GM23338 (cell line): ENCODE measurements around the gene TXNDC12. TPM values are rescaled to one million over a fixed set of nuclear protein-coding genes. Genes with fewer than 3 reads are reported as not detected.
A peak's percentile ranks its signal among the peaks of the same experiment; 100 is the strongest.

ENCODE experiments used
- ATAC-seq: fragments of 200-7000 bp; cut with Tn5 transposase; 3 replicates; pipeline ENCODE4 v1.9.1; 2020
- DNase-seq: peaks from one replicate; pipeline ENCODE4 v3.0.0-alpha.2; 2015; ENCODE audit warnings: low spot score
- H2AFZ ChIP-seq: fragments of 200-600 bp; sonication (generic); 2 replicates; pipeline ENCODE4 v1.8.0; 2016; ENCODE audit warnings: antibody characterized with exemption, mild to moderate bottlenecking, moderate library complexity
- H3F3A ChIP-seq: fragments of 200-600 bp; sonication (generic); replicated peaks from 2 replicates; pipeline ENCODE4 v1.8.0; 2017; ENCODE audit warnings: antibody characterized with exemption, mixed run types, low read depth
- H3K27ac ChIP-seq: fragments of 200-600 bp; sonication (generic); 2 replicates; pipeline ENCODE4 v1.6.1; 2016; ENCODE audit warnings: low read depth
- H3K27me3 ChIP-seq: fragments of 200-600 bp; sonication (generic); 2 replicates; pipeline ENCODE4 v1.8.0; 2016; ENCODE audit warnings: mild to moderate bottlenecking, mixed run types, moderate library complexity; ENCODE audit not compliant: insufficient read depth
- H3K36me3 ChIP-seq: fragments of 200-600 bp; sonication (generic); 2 replicates; pipeline ENCODE4 v1.8.0; 2016; ENCODE audit warnings: mild to moderate bottlenecking; ENCODE audit not compliant: insufficient read depth
- H3K4me1 ChIP-seq: fragments of 200-600 bp; sonication (generic); 2 replicates; pipeline ENCODE4 v1.8.0; 2016; ENCODE audit warnings: mild to moderate bottlenecking, moderate library complexity; ENCODE audit not compliant: insufficient read depth
- H3K4me2 ChIP-seq: fragments of 200-600 bp; sonication (generic); 2 replicates; pipeline ENCODE4 v1.7.1; 2017; ENCODE audit warnings: mixed run types
- H3K4me3 ChIP-seq: fragments of 200-600 bp; sonication (generic); 2 replicates; pipeline ENCODE4 v1.6.1; 2016; ENCODE audit warnings: mixed run types
- H3K79me2 ChIP-seq: fragments of 200-600 bp; sonication (generic); replicated peaks from 2 replicates; pipeline ENCODE4 v1.8.0; 2017; ENCODE audit warnings: mild to moderate bottlenecking; ENCODE audit not compliant: insufficient read depth
- H3K9me2 ChIP-seq: fragments of 200-600 bp; sonication (generic); 2 replicates; pipeline ENCODE4 v1.8.0; 2017; ENCODE audit not compliant: insufficient read depth
- H4K20me1 ChIP-seq: fragments of 200-600 bp; sonication (generic); replicated peaks from 2 replicates; pipeline ENCODE4 v1.8.0; 2017; ENCODE audit warnings: mild to moderate bottlenecking; ENCODE audit not compliant: insufficient read depth
- H3K27ac Mint-ChIP-seq: 2 replicates; pipeline ENCODE4 v1.8.0; 2020; ENCODE audit warnings: inconsistent platforms, mild to moderate bottlenecking, moderate library complexity, mixed read lengths
- H3K27me3 Mint-ChIP-seq: 3 replicates; pipeline ENCODE4 v1.8.0; 2022; ENCODE audit warnings: low read depth, mild to moderate bottlenecking, moderate library complexity, mixed read lengths, inconsistent platforms; ENCODE audit not compliant: insufficient read depth, poor library complexity
- H3K36me3 Mint-ChIP-seq: 3 replicates; pipeline ENCODE4 v1.8.0; 2021; ENCODE audit warnings: low read depth, mild to moderate bottlenecking, inconsistent platforms, moderate library complexity, mixed read lengths
- H3K4me1 Mint-ChIP-seq: 3 replicates; pipeline ENCODE4 v1.8.0; 2020; ENCODE audit warnings: mild to moderate bottlenecking, inconsistent platforms, mixed read lengths
- H3K4me3 Mint-ChIP-seq: 3 replicates; pipeline ENCODE4 v1.8.0; 2021; ENCODE audit warnings: moderate library complexity, mild to moderate bottlenecking, inconsistent platforms, mixed read lengths
- H3K9me3 Mint-ChIP-seq: 3 replicates; pipeline ENCODE4 v1.8.0; 2020; ENCODE audit warnings: moderate library complexity, mild to moderate bottlenecking, inconsistent platforms, mixed read lengths
- CREB1 ChIP-seq: fragments of 250-450 bp; sonication (Bioruptor Pico); IDR thresholded peaks from 2 replicates; pipeline ENCODE4 v1.5.0; 2020; ENCODE audit warnings: low read depth, mild to moderate bottlenecking, moderate library complexity
- ETS1 ChIP-seq: IDR thresholded peaks from 2 replicates; pipeline ENCODE4 v1.6.1; 2016; ENCODE audit warnings: antibody characterized with exemption
- EZH2 ChIP-seq: fragments of 200-600 bp; sonication (generic); IDR thresholded peaks from one replicate; pipeline ENCODE4 v1.8.0; 2017; ENCODE audit warnings: antibody characterized with exemption, mild to moderate bottlenecking, low read depth; ENCODE audit not compliant: unreplicated experiment
- EZH2phosphoT487 ChIP-seq: fragments of 200-600 bp; sonication (generic); IDR thresholded peaks from one replicate; pipeline ENCODE4 v1.8.1; 2018; ENCODE audit warnings: antibody characterized with exemption; ENCODE audit not compliant: unreplicated experiment
- JUNB ChIP-seq: IDR thresholded peaks from one replicate; pipeline ENCODE4 v1.6.1; 2016; ENCODE audit warnings: antibody characterized with exemption; ENCODE audit not compliant: unreplicated experiment
- NANOG ChIP-seq: IDR thresholded peaks from 2 replicates; pipeline ENCODE4 v1.6.1; 2016; ENCODE audit warnings: antibody characterized with exemption, borderline replicate concordance
- POLR2AphosphoS5 ChIP-seq: IDR thresholded peaks from 2 replicates; pipeline ENCODE4 v1.6.1; 2016; ENCODE audit warnings: antibody characterized with exemption, low read depth
- REST ChIP-seq: IDR thresholded peaks from one replicate; pipeline ENCODE4 v1.6.1; 2018; ENCODE audit warnings: antibody characterized with exemption; ENCODE audit not compliant: unreplicated experiment
- STAT1 ChIP-seq: IDR thresholded peaks from one replicate; pipeline ENCODE4 v1.6.1; 2016; ENCODE audit warnings: antibody characterized with exemption; ENCODE audit not compliant: unreplicated experiment
- ZNF114 ChIP-seq: fragments of 250-450 bp; sonication (Bioruptor Pico); IDR thresholded peaks from 2 replicates; pipeline ENCODE4 v1.5.0; 2020; ENCODE audit warnings: mild to moderate bottlenecking, moderate library complexity
- ZNF331 ChIP-seq: fragments of 250-450 bp; sonication (Bioruptor Pico); IDR thresholded peaks from 2 replicates; pipeline ENCODE4 v1.5.0; 2020; ENCODE audit warnings: low read depth, mild to moderate bottlenecking, moderate library complexity
- polyA plus RNA-seq: library from polyadenylated mRNA; unstranded; fragments of >200 nt; fragmentation: Nextera tagmentation; extraction: Ambion mirVana; gene quantifications from 2 replicates; pipeline ENCODE4 v1.2.1, GENCODE V29; 2016
- total RNA-seq: library from RNA; depleted of rRNA; stranded (reverse); fragments of >200 nt; shearing (Covaris generic); gene quantifications from 2 replicates; pipeline ENCODE4 v1.2.3, GENCODE V29; 2014
- TF ChIP-seq, protein P1 (sequence below), 2 experiments: fragments of 200-600 bp in 1 of 2; sonication (generic) in 1 of 2; conservative IDR thresholded peaks; 2 replicates each; pipeline versions ENCODE4 v1.5.1 to v1.6.1; 2016 to 2017; ENCODE audit warnings: antibody characterized with exemption in 2 of 2, low read depth in 2 of 2, mild to moderate bottlenecking in 2 of 2, moderate library complexity in 1 of 2
- TF ChIP-seq, protein P2 (sequence below): fragments of 250-450 bp; sonication (Bioruptor Pico); IDR thresholded peaks from 2 replicates; pipeline ENCODE4 v1.5.0; 2020; ENCODE audit warnings: mild to moderate bottlenecking, moderate library complexity

The TXNDC12 gene
- total and polyA plus RNA-seq, 2 experiments from 2014 or later, result 68.9 to 88.2 TPM

DNA sequence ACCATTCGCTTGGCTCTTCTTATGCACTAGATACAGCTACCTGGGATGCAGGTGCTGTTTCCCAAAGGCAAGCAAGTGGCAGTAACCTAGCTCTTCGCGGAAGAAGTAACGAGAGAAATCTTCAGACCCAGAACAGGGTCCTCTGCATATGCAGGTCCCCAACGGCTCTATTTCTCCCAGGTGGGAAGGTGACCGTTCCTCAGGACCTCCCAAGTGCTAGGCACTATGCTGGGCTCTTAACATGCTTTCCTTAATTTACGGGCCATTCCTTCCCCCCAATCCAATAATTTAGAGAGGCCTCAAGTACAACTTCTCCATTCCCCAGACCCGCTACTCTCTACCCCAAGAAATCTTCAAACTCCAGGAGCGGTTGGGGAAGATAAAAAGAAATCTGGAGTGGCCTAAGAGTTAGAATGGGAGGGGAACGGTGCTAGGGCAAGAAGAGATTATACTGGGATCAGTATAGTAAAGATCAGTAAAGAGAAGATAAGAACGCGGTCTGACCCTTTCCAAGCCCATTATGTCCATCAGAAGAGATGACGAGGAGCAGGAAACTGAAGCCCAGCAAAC lies 410 bp downstream of the TXNDC12 start:
- peak overlapping the region; percentile 100 for H3K27ac Mint-ChIP-seq
- no peak for ATAC-seq
- H3K9me2 ChIP-seq, result no peaks in the 10 kb centered on the region

More for the DNA sequence above, 410 bp downstream of the TXNDC12 start:
- Mint-ChIP-seq H3K9me3 (no peaks in the 10 kb centered on the region), H3K36me3 (peaks cover 37% of the 10 kb centered on the region), H3K4me1 (peaks cover 24% of the 10 kb centered on the region), H3K27me3 (peaks cover 8% of the 10 kb centered on the region), H3K4me3 (peak overlapping the region; percentile 98)
- Histone ChIP-seq H3F3A (no peaks in the 10 kb centered on the region; the same call in 1 of the 2 replicates), H2AFZ (peak overlapping the region; percentile 67; the same call in 1 of the 2 replicates), H3K79me2 (peaks cover 84% of the 10 kb centered on the region), H3K36me3 (no peaks in the 10 kb centered on the region; the same call in 1 of the 2 replicates), H3K27me3 (no peaks in the 10 kb centered on the region), H3K27ac (peak overlapping the region; percentile 99), H3K4me2 (peak overlapping the region; percentile 86), H3K4me1 (peaks cover 20% of the 10 kb centered on the region), H4K20me1 (peaks cover 10% of the 10 kb centered on the region; the same call in 1 of the 2 replicates), H3K4me3 (peak overlapping the region; percentile 83)
- DNase-seq, result peak; percentile 26
- TF ChIP-seq, protein P1, sequence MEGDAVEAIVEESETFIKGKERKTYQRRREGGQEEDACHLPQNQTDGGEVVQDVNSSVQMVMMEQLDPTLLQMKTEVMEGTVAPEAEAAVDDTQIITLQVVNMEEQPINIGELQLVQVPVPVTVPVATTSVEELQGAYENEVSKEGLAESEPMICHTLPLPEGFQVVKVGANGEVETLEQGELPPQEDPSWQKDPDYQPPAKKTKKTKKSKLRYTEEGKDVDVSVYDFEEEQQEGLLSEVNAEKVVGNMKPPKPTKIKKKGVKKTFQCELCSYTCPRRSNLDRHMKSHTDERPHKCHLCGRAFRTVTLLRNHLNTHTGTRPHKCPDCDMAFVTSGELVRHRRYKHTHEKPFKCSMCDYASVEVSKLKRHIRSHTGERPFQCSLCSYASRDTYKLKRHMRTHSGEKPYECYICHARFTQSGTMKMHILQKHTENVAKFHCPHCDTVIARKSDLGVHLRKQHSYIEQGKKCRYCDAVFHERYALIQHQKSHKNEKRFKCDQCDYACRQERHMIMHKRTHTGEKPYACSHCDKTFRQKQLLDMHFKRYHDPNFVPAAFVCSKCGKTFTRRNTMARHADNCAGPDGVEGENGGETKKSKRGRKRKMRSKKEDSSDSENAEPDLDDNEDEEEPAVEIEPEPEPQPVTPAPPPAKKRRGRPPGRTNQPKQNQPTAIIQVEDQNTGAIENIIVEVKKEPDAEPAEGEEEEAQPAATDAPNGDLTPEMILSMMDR (conservative IDR thresholded peaks at IDR 0.05; ENCODE audit: low read depth in 2 of 2), result no peak
- TF ChIP-seq ETS1 (no peak), REST (no peak), EZH2phosphoT487 (no peak), STAT1 (no peak), ZNF114 (CRISPR knock-in tag) (no peak), POLR2AphosphoS5 (no peak), EZH2 (no peak), CREB1 (CRISPR knock-in tag) (no peak), ZNF331 (CRISPR knock-in tag) (no peak), JUNB (no peak), NANOG (no peak)
- TF ChIP-seq, protein P2, sequence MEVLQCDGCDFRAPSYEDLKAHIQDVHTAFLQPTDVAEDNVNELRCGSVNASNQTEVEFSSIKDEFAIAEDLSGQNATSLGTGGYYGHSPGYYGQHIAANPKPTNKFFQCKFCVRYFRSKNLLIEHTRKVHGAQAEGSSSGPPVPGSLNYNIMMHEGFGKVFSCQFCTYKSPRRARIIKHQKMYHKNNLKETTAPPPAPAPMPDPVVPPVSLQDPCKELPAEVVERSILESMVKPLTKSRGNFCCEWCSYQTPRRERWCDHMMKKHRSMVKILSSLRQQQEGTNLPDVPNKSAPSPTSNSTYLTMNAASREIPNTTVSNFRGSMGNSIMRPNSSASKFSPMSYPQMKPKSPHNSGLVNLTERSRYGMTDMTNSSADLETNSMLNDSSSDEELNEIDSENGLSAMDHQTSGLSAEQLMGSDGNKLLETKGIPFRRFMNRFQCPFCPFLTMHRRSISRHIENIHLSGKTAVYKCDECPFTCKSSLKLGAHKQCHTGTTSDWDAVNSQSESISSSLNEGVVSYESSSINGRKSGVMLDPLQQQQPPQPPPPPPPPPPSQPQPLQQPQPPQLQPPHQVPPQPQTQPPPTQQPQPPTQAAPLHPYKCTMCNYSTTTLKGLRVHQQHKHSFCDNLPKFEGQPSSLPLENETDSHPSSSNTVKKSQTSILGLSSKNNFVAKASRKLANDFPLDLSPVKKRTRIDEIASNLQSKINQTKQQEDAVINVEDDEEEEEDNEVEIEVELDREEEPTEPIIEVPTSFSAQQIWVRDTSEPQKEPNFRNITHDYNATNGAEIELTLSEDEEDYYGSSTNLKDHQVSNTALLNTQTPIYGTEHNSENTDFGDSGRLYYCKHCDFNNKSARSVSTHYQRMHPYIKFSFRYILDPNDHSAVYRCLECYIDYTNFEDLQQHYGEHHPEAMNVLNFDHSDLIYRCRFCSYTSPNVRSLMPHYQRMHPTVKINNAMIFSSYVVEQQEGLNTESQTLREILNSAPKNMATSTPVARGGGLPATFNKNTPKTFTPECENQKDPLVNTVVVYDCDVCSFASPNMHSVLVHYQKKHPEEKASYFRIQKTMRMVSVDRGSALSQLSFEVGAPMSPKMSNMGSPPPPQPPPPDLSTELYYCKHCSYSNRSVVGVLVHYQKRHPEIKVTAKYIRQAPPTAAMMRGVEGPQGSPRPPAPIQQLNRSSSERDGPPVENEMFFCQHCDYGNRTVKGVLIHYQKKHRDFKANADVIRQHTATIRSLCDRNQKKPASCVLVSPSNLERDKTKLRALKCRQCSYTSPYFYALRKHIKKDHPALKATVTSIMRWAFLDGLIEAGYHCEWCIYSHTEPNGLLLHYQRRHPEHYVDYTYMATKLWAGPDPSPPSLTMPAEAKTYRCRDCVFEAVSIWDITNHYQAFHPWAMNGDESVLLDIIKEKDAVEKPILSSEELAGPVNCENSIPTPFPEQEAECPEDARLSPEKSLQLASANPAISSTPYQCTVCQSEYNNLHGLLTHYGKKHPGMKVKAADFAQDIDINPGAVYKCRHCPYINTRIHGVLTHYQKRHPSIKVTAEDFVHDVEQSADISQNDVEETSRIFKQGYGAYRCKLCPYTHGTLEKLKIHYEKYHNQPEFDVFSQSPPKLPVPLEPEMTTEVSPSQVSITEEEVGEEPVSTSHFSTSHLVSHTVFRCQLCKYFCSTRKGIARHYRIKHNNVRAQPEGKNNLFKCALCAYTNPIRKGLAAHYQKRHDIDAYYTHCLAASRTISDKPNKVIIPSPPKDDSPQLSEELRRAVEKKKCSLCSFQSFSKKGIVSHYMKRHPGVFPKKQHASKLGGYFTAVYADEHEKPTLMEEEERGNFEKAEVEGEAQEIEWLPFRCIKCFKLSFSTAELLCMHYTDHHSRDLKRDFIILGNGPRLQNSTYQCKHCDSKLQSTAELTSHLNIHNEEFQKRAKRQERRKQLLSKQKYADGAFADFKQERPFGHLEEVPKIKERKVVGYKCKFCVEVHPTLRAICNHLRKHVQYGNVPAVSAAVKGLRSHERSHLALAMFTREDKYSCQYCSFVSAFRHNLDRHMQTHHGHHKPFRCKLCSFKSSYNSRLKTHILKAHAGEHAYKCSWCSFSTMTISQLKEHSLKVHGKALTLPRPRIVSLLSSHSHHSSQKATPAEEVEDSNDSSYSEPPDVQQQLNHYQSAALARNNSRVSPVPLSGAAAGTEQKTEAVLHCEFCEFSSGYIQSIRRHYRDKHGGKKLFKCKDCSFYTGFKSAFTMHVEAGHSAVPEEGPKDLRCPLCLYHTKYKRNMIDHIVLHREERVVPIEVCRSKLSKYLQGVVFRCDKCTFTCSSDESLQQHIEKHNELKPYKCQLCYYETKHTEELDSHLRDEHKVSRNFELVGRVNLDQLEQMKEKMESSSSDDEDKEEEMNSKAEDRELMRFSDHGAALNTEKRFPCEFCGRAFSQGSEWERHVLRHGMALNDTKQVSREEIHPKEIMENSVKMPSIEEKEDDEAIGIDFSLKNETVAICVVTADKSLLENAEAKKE (CRISPR knock-in tag), result no peak
